Coronary artery (tissue), 2 donors: ENCODE data around the gene PRDX4.
A peak's percentile ranks its signal among the peaks of the same experiment; 100 is the strongest.

Source experiments
- DNase-seq: peaks from one replicate; pipeline ENCODE4 v3.0.0-alpha.2; 2017; ENCODE audit warnings: low spot score
- H3K27ac ChIP-seq, 2 donors: fragments of 200-600 bp; sonication (generic); one replicate each; pipeline ENCODE4 v1.5.1; 2016 to 2019
- H3K4me3 ChIP-seq: fragments of 200-600 bp; sonication (generic); 2 replicates; pipeline ENCODE4 v1.5.1; 2016; ENCODE audit warnings: mild to moderate bottlenecking, moderate library complexity
- TF ChIP-seq, protein P1 (sequence below): fragments of 200-600 bp; sonication (generic); IDR thresholded peaks from one replicate; pipeline ENCODE4 v1.5.1; 2019; ENCODE audit warnings: antibody characterized with exemption

The PRDX4 gene

DNA sequence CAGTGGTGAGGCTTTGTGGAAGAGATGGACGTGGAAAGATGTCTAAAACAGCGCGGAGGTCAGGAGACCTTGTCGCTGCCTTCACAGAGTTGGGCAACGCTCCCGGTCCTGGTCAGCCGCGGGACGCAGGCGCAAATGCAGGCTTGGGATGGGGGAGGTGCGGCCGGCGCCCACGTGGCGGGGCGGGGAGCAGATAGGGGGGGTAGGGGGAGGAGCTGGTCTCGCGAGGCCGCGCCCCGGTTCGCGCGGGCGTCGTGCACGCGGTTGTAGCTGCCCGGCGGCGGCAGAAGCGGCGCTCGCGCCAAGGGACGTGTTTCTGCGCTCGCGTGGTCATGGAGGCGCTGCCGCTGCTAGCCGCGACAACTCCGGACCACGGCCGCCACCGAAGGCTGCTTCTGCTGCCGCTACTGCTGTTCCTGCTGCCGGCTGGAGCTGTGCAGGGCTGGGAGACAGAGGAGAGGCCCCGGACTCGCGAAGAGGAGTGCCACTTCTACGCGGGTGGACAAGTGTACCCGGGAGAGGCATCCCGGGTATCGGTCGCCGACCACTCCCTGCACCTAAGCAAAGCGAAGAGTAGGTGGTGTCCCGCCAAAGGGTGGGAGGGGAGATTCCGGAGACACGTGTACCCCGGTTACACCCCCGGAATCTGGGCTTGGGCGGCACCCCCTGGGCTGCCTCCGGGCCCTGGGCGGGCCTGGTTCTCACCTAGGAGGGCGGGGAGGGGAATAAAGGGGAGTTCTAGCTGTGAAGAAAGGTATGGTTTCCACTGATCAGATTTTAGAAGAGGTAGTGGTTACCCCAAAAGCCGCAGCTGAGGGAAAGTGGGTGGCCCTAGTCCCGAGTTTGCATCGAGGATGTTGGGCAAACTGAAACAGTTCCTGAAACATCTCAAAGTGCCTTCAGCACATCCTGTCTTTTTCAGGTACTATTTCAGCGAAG, at the start of gene PRDX4:
PRDX4 (plus strand) TSS at position 255 of the 939 bp plus-strand sequence; CDS start at position 333, 78 bp downstream.
- TF ChIP-seq, protein P1, sequence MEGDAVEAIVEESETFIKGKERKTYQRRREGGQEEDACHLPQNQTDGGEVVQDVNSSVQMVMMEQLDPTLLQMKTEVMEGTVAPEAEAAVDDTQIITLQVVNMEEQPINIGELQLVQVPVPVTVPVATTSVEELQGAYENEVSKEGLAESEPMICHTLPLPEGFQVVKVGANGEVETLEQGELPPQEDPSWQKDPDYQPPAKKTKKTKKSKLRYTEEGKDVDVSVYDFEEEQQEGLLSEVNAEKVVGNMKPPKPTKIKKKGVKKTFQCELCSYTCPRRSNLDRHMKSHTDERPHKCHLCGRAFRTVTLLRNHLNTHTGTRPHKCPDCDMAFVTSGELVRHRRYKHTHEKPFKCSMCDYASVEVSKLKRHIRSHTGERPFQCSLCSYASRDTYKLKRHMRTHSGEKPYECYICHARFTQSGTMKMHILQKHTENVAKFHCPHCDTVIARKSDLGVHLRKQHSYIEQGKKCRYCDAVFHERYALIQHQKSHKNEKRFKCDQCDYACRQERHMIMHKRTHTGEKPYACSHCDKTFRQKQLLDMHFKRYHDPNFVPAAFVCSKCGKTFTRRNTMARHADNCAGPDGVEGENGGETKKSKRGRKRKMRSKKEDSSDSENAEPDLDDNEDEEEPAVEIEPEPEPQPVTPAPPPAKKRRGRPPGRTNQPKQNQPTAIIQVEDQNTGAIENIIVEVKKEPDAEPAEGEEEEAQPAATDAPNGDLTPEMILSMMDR, result no peak
- Histone ChIP-seq H3K27ac (peak within 1 kb of the TSS; percentile 65 to 87), H3K4me3 (peak within 1 kb of the TSS; percentile 85)
- peak; percentile 87 for DNase-seq

DNA sequence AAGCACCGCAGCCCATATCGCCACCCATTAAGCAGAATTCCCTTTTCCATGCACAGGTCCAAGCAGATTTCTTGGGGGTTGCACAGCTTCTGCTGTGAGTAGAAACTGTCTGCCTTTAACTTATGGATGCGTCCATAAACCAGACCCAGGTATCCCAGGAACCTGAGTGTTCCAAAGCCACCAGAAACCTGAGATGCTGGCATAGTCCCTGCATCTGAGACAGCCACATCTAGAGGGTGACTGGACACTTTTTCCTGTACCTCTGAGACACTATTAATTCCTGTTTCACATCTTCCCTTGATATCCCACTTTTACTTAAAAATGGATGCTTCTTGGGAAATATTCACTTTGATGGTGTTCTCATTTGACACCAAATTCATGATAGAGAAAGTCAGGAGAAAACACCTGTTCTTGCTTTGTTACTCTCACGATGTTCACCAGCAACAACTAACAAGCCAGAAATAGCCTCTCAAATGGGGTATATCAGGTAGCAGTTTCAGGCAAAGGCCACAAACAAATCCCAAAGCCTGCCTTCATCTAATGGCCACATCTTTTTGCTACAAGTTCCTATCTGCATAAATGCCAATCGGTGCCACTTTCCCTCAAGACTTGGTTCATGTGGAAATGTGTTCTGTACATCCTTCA, 45.5 kb upstream of the PRDX4 start:
- DNase-seq, result no peak
- H3K4me3 ChIP-seq, result no peak overlapping the region
- TF ChIP-seq, protein P1, result no peak
- H3K27ac ChIP-seq, result no peak overlapping the region

DNA sequence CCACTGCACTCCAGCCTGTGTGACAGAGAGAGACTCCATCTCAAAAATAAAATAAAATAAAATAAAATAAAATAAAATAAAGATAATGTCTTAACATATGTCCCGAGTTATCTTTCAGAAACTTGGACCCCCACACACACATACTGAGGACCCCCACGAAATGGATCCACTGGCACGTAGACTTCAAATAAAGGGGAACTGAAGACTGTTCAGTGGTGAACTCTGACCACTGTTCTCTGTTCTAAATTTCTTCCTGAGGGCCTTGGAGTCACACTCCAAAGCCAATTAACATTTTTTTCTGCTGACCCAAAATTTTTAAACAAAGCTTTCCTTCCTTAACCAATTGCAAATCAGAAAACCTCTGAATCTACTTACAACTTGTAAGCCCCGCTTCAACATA, 43.5 kb upstream of the PRDX4 start:
- Histone ChIP-seq H3K4me3 (no peak overlapping the region), H3K27ac (no peak overlapping the region)
- TF ChIP-seq, protein P1, result no peak
- no peak for DNase-seq

DNA sequence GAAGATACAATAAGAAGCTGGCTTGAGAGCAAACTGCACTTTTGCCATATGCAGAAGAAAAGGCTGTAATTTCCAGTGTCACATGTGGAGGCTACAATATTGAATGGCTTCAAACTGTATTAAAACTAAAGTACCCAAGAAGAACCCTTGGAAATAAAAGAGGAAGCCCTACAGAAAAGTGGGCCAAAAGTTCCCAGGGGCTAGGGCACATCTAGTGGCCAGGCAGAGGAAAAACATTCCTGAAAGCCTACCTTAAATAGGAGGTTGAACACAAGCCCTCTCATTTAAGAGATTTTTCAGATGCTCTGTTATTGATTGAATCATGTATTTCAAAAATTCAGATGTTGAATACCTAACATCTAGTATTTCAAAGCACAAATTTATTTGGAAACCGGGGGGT, 40.6 kb upstream of the PRDX4 start:
- Histone ChIP-seq H3K27ac (no peak overlapping the region), H3K4me3 (no peak overlapping the region)
- TF ChIP-seq, protein P1, result no peak
- DNase-seq, result no peak

DNA sequence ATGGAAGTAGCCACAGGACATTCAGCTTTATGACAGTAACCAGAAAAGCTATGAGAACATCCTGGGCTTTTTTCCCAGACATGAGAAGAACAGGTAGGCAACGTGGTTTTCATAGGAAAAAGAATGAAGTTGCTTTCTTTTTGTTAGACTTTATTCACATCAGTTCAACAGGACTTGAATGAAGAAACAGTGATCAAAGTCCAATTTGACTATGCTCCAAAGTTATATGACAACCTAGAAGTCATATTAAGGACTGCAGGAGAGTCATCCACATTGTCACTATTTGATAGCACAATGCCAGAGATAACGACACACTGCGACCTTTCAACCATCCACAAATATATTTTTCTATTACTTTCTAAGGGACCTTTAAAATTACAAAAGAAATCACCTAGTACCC, 39.2 kb upstream of the PRDX4 start:
- Histone ChIP-seq H3K27ac (no peak overlapping the region), H3K4me3 (no peak overlapping the region)
- TF ChIP-seq, protein P1, result no peak
- DNase-seq, result no peak

DNA sequence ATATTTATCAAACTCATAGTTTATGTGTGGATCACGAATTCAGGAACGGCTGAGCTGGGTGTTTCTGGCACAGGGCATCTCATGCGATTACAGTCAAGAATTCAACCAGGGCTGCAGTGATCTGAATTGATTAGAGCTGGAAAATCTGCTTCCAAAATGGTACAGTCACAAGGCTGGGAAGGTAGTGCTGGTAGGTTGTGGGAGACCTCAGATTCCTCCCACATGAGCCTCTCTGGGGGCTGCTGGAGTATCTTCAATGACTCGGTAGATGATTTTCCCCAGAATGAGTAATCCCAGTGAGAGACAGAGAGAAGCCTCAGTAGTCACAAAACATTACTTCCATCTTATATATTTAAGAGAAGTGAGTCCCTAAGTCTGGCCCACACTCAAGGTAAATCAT, 36.2 kb upstream of the PRDX4 start:
- DNase-seq, result no peak
- Histone ChIP-seq H3K4me3 (no peak overlapping the region), H3K27ac (no peak overlapping the region)
- TF ChIP-seq, protein P1, result no peak
